ENCODE results near the gene RBBP6. TPM values are rescaled to one million over a fixed set of nuclear protein-coding genes. Genes with fewer than 3 reads are reported as not detected.

The RBBP6 gene
- total RNA-seq, 1 donor from 2014 or later: 81.0 TPM

GRCh38 chr16:24552705-24553246 is 13.4 kb downstream of the RBBP6 start:
- H3K4me1 ChIP-seq: peaks cover 7% of the 10 kb centered on the region
- no peaks in the 10 kb centered on the region for H3F3A ChIP-seq (ENCODE audit: low read depth)
- peaks cover 21% of the 10 kb centered on the region for H4K20me1 ChIP-seq (ENCODE audit: low read depth)
- peaks cover 78% of the 10 kb centered on the region for H3K79me2 ChIP-seq (ENCODE audit: low read depth)
- H3K9me3 ChIP-seq (ENCODE audit: low read depth): no peaks in the 10 kb centered on the region
- DNase-seq (ENCODE audit: low spot score): no peak
- H2AFZ ChIP-seq (replicated peaks): no peak overlapping the region
- Mint-ChIP-seq H3K27me3 (ENCODE audit: insufficient read depth, low read depth) (no peaks in the 10 kb centered on the region), H3K27ac (no peak overlapping the region), H3K4me3 (no peak overlapping the region), H3K4me1 (peaks cover 4% of the 10 kb centered on the region), H3K36me3 (peaks cover 20% of the 10 kb centered on the region), H3K9me3 (no peaks in the 10 kb centered on the region)
- H3K9ac ChIP-seq: no peak overlapping the region
- H3K36me3 ChIP-seq: peaks cover 57% of the 10 kb centered on the region
- H3K27me3 ChIP-seq: no peaks in the 10 kb centered on the region
- no peak overlapping the region for H3K4me3 ChIP-seq
- H3K4me2 ChIP-seq: no peak overlapping the region
- TF ChIP-seq EZH2phosphoT487 (IDR thresholded peaks at IDR 0.05) (no peak), EZH2 (IDR thresholded peaks at IDR 0.05) (no peak), CTCF (IDR thresholded peaks at IDR 0.05) (no peak)
- H3K27ac ChIP-seq: peak overlapping the region; percentile 31

- TF ChIP-seq CTCF (IDR thresholded peaks at IDR 0.05) (no peak), EZH2phosphoT487 (IDR thresholded peaks at IDR 0.05) (no peak), EZH2 (IDR thresholded peaks at IDR 0.05) (no peak)
- H3K4me3 Mint-ChIP-seq: no peak overlapping the region
- no peak for DNase-seq (ENCODE audit: low spot score)
- H3K4me1 Mint-ChIP-seq: peaks cover 4% of the 10 kb centered on the region
- peaks cover 66% of the 10 kb centered on the region for H3K79me2 ChIP-seq (ENCODE audit: low read depth)
- peaks cover 7% of the 10 kb centered on the region for H3K4me1 ChIP-seq
- H3K4me3 ChIP-seq: no peak overlapping the region
- no peak overlapping the region for H2AFZ ChIP-seq (replicated peaks)
- no peak overlapping the region for H3K9ac ChIP-seq
- H3K9me3 ChIP-seq (ENCODE audit: low read depth): no peaks in the 10 kb centered on the region
- H3F3A ChIP-seq (ENCODE audit: low read depth): no peaks in the 10 kb centered on the region
- no peak overlapping the region for H3K27ac ChIP-seq
- H3K9me3 Mint-ChIP-seq: no peaks in the 10 kb centered on the region
- H3K36me3 ChIP-seq: peaks cover 60% of the 10 kb centered on the region
- H3K27me3 ChIP-seq: no peaks in the 10 kb centered on the region
- peaks cover 21% of the 10 kb centered on the region for H3K36me3 Mint-ChIP-seq
- H4K20me1 ChIP-seq (ENCODE audit: low read depth): peaks cover 21% of the 10 kb centered on the region
- H3K27me3 Mint-ChIP-seq (ENCODE audit: insufficient read depth, low read depth): no peaks in the 10 kb centered on the region
- no peak overlapping the region for H3K27ac Mint-ChIP-seq
- no peak overlapping the region for H3K4me2 ChIP-seq
These were observed 14.6 kb downstream of the RBBP6 start for GRCh38 chr16:24553983-24554382.

DNA sequence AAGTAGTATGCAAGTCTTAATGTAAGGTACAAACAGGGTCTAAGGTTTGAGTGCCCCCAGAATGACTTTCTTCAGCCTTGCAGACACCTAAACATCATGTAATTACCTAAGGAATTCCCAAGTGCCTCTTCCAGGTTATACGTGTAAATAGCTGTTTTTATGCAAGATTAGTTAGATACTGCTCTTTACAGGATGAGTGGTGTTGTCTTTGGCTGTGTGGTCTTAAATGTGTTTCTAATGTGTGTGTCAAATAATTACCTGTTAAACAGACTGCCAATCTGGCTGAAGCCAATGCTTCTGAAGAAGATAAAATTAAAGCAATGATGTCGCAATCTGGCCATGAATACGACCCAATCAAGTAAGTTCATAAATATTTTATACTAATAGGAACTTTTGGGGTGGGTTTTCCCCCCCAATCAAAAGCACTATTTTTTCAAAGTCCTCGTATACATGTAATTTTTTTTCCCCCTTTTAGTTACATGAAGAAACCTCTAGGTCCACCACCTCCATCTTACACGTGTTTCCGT is 16.0 kb downstream of the RBBP6 start:
- peaks cover 18% of the 10 kb centered on the region for H4K20me1 ChIP-seq (ENCODE audit: low read depth)
- H3K9me3 Mint-ChIP-seq: no peaks in the 10 kb centered on the region

More for the DNA sequence above, 16.0 kb downstream of the RBBP6 start:
- peaks cover 18% of the 10 kb centered on the region for H3K36me3 Mint-ChIP-seq
- H3K27ac Mint-ChIP-seq: no peak overlapping the region
- Histone ChIP-seq H3F3A (ENCODE audit: low read depth) (no peaks in the 10 kb centered on the region), H3K9ac (no peak overlapping the region), H3K4me1 (peaks cover 7% of the 10 kb centered on the region), H3K27me3 (no peaks in the 10 kb centered on the region), H3K36me3 (peaks cover 50% of the 10 kb centered on the region), H3K4me3 (no peak overlapping the region), H2AFZ (replicated peaks) (no peak overlapping the region), H3K9me3 (ENCODE audit: low read depth) (no peaks in the 10 kb centered on the region), H3K4me2 (no peak overlapping the region), H3K79me2 (ENCODE audit: low read depth) (peaks cover 51% of the 10 kb centered on the region), H3K27ac (no peak overlapping the region)
- no peaks in the 10 kb centered on the region for H3K27me3 Mint-ChIP-seq (ENCODE audit: insufficient read depth, low read depth)
- H3K4me1 Mint-ChIP-seq: peaks cover 4% of the 10 kb centered on the region
- TF ChIP-seq EZH2phosphoT487 (IDR thresholded peaks at IDR 0.05) (no peak), EZH2 (IDR thresholded peaks at IDR 0.05) (no peak), CTCF (IDR thresholded peaks at IDR 0.05) (no peak)
- no peak for DNase-seq (ENCODE audit: low spot score)
- H3K4me3 Mint-ChIP-seq: no peak overlapping the region
